Karpas-422 (cell line): ENCODE measurements around the gene AGPAT3. TPM values are rescaled to one million over a fixed set of nuclear protein-coding genes. Genes with fewer than 3 reads are reported as not detected.

ENCODE experiments used
- DNase-seq: peaks from one replicate; pipeline ENCODE4 v3.0.0-alpha.2; 2015
- H2AFZ ChIP-seq: fragments of 200-600 bp; sonication (generic); 2 replicates; pipeline ENCODE4 v1.6.1; 2014; ENCODE audit warnings: antibody characterized with exemption, low read length, mixed read lengths
- H3K27ac ChIP-seq: fragments of 200-600 bp; sonication (generic); 2 replicates; pipeline ENCODE4 v1.5.1; 2014; ENCODE audit warnings: mild to moderate bottlenecking, low read length, moderate library complexity
- H3K27me3 ChIP-seq: fragments of 200-600 bp; sonication (generic); 2 replicates; pipeline ENCODE4 v1.6.1; 2014; ENCODE audit warnings: low read length, mixed read lengths
- H3K36me3 ChIP-seq: fragments of 200-600 bp; sonication (generic); 2 replicates; pipeline ENCODE4 v1.6.1; 2014; ENCODE audit warnings: low read length, mixed read lengths; ENCODE audit not compliant: insufficient read depth
- H3K4me1 ChIP-seq: fragments of 200-600 bp; sonication (generic); 2 replicates; pipeline ENCODE4 v1.6.1; 2014; ENCODE audit warnings: mild to moderate bottlenecking, low read length, mixed read lengths
- H3K4me2 ChIP-seq: fragments of 200-600 bp; sonication (generic); 2 replicates; pipeline ENCODE4 v1.6.1; 2014; ENCODE audit warnings: low read length, low read depth, mild to moderate bottlenecking; ENCODE audit not compliant: poor library complexity, severe bottlenecking
- H3K4me3 ChIP-seq: fragments of 200-600 bp; sonication (generic); 2 replicates; pipeline ENCODE4 v1.5.1; 2014; ENCODE audit warnings: mild to moderate bottlenecking, antibody characterized with exemption, low read length, mixed read lengths
- H3K79me2 ChIP-seq: fragments of 200-600 bp; sonication (generic); 2 replicates; pipeline ENCODE4 v1.6.1; 2014; ENCODE audit warnings: mild to moderate bottlenecking, low read length, mixed read lengths
- H3K9ac ChIP-seq: fragments of 200-600 bp; sonication (generic); 2 replicates; pipeline ENCODE4 v1.6.0; 2014; ENCODE audit warnings: low read length
- H3K9me2 ChIP-seq: fragments of 200-600 bp; sonication (generic), shearing (Covaris generic); replicated peaks from 2 replicates; pipeline ENCODE4 v1.6.0; 2014; ENCODE audit warnings: mild to moderate bottlenecking, low read length, moderate library complexity; ENCODE audit not compliant: insufficient read depth
- H3K9me3 ChIP-seq: fragments of 300-700, 200-600 bp; sonication (generic); 2 replicates; pipeline ENCODE4 v1.6.1; 2014; ENCODE audit warnings: low read length, mixed read lengths
- H4K20me1 ChIP-seq: fragments of 200-600 bp; sonication (generic); 2 replicates; pipeline ENCODE4 v1.6.1; 2014; ENCODE audit warnings: mild to moderate bottlenecking, antibody characterized with exemption, low read length, low read depth; ENCODE audit not compliant: insufficient read depth
- total RNA-seq: library from RNA; depleted of rRNA; stranded (reverse); fragments of >200 nt; shearing (Covaris generic); gene quantifications from 2 replicates; pipeline ENCODE4 v1.2.3, GENCODE V29; 2014; ENCODE audit warnings: low replicate concordance

The AGPAT3 gene
- total RNA-seq, 1 experiment from 2014 or later = 29.0 TPM

GRCh38 chr21:44017601-44018000 lies 152.6 kb downstream of the AGPAT3 start:
- H3K4me3 ChIP-seq = no peak overlapping the region
- H3K9me3 ChIP-seq = no peaks in the 10 kb centered on the region
- no peak overlapping the region for H3K27ac ChIP-seq
- H3K79me2 ChIP-seq = peaks cover 100% of the 10 kb centered on the region
- H3K9me2 ChIP-seq = no peaks in the 10 kb centered on the region
- peaks cover 28% of the 10 kb centered on the region for H4K20me1 ChIP-seq
- peaks cover 24% of the 10 kb centered on the region for H3K4me1 ChIP-seq
- H3K36me3 ChIP-seq = no peaks in the 10 kb centered on the region
- DNase-seq = no peak
- no peak overlapping the region for H3K4me2 ChIP-seq
- no peak overlapping the region for H3K9ac ChIP-seq
- no peaks in the 10 kb centered on the region for H3K27me3 ChIP-seq
- no peak overlapping the region for H2AFZ ChIP-seq

GRCh38 chr21:44018127-44018526 lies 153.1 kb downstream of the AGPAT3 start:
- Histone ChIP-seq H3K4me2 (no peak overlapping the region), H3K9me2 (no peaks in the 10 kb centered on the region), H3K27me3 (no peaks in the 10 kb centered on the region), H3K79me2 (peaks cover 100% of the 10 kb centered on the region), H3K4me3 (no peak overlapping the region), H3K9ac (no peak overlapping the region), H4K20me1 (peaks cover 24% of the 10 kb centered on the region), H2AFZ (no peak overlapping the region), H3K9me3 (no peaks in the 10 kb centered on the region), H3K27ac (no peak overlapping the region), H3K36me3 (no peaks in the 10 kb centered on the region), H3K4me1 (peaks cover 23% of the 10 kb centered on the region)
- DNase-seq = no peak

GRCh38 chr21:44018813-44019567 lies 154.0 kb downstream of the AGPAT3 start:
- Histone ChIP-seq H3K36me3 (no peaks in the 10 kb centered on the region), H3K27ac (no peak overlapping the region), H3K4me2 (no peak overlapping the region), H3K27me3 (no peaks in the 10 kb centered on the region), H3K79me2 (peaks cover 100% of the 10 kb centered on the region), H4K20me1 (peaks cover 15% of the 10 kb centered on the region), H2AFZ (no peak overlapping the region), H3K9ac (no peak overlapping the region), H3K9me2 (no peaks in the 10 kb centered on the region), H3K4me1 (peaks cover 14% of the 10 kb centered on the region), H3K9me3 (no peaks in the 10 kb centered on the region), H3K4me3 (no peak overlapping the region)
- DNase-seq = no peak

- no peaks in the 10 kb centered on the region for H3K27me3 ChIP-seq
- no peak overlapping the region for H3K27ac ChIP-seq
- no peaks in the 10 kb centered on the region for H3K36me3 ChIP-seq
- DNase-seq = no peak
- no peak overlapping the region for H3K9ac ChIP-seq
- no peak overlapping the region for H3K4me2 ChIP-seq
- no peaks in the 10 kb centered on the region for H3K9me3 ChIP-seq
- H2AFZ ChIP-seq = no peak overlapping the region
- H3K79me2 ChIP-seq = peaks cover 100% of the 10 kb centered on the region
- H3K9me2 ChIP-seq = no peaks in the 10 kb centered on the region
- H3K4me1 ChIP-seq = peaks cover 8% of the 10 kb centered on the region
- peaks cover 11% of the 10 kb centered on the region; the same call in 1 of the 2 replicates for H4K20me1 ChIP-seq
- no peak overlapping the region for H3K4me3 ChIP-seq
Observed at GRCh38 chr21:44019568-44019958, 154.5 kb downstream of the AGPAT3 start.

DNA sequence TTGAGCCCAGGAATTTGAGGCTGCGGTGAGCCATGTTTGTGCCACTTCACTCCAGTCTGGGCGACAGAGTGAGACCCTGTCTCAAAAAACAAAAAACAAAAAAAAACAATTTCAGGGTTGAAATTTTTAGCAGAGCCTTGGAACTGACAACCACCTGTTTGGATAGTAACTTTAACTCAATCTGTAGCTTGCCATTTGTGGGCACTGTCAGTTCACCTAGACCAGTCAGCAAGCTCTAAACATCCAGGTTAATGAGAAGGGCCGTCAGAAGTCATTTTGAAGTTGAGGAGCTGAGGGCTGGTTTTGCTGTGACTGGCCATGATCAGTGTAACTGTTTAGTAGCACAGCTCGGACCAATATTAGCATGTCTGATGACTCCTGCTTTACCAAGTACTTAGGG lies 155.5 kb downstream of the AGPAT3 start:
- Histone ChIP-seq H3K4me1 (peaks cover 2% of the 10 kb centered on the region; the same call in 1 of the 2 replicates), H3K79me2 (peaks cover 100% of the 10 kb centered on the region), H2AFZ (no peak overlapping the region), H3K27ac (no peak overlapping the region), H3K4me3 (no peak overlapping the region), H3K27me3 (no peaks in the 10 kb centered on the region), H3K9me2 (no peaks in the 10 kb centered on the region), H3K4me2 (no peak overlapping the region), H4K20me1 (peaks cover 11% of the 10 kb centered on the region; the same call in 1 of the 2 replicates), H3K9ac (no peak overlapping the region), H3K36me3 (no peaks in the 10 kb centered on the region), H3K9me3 (no peaks in the 10 kb centered on the region)
- no peak for DNase-seq

- peaks cover 11% of the 10 kb centered on the region; the same call in 1 of the 2 replicates for H4K20me1 ChIP-seq
- H2AFZ ChIP-seq = no peak overlapping the region
- H3K9me3 ChIP-seq = no peaks in the 10 kb centered on the region
- no peaks in the 10 kb centered on the region for H3K27me3 ChIP-seq
- no peak overlapping the region for H3K4me3 ChIP-seq
- H3K79me2 ChIP-seq = peaks cover 100% of the 10 kb centered on the region
- no peak overlapping the region for H3K27ac ChIP-seq
- H3K9ac ChIP-seq = no peak overlapping the region
- no peaks in the 10 kb centered on the region for H3K36me3 ChIP-seq
- H3K4me1 ChIP-seq = no peaks in the 10 kb centered on the region
- H3K4me2 ChIP-seq = no peak overlapping the region
- DNase-seq = no peak
- H3K9me2 ChIP-seq = no peaks in the 10 kb centered on the region
Observed at GRCh38 chr21:44021064-44021463, 156.0 kb downstream of the AGPAT3 start.

GRCh38 chr21:44024257-44024656 lies 159.2 kb downstream of the AGPAT3 start:
- H3K4me2 ChIP-seq = no peak overlapping the region
- H3K4me3 ChIP-seq = no peak overlapping the region
- no peaks in the 10 kb centered on the region for H3K9me3 ChIP-seq
- no peaks in the 10 kb centered on the region for H3K36me3 ChIP-seq
- no peaks in the 10 kb centered on the region for H3K9me2 ChIP-seq
- H3K9ac ChIP-seq = no peak overlapping the region
- no peaks in the 10 kb centered on the region for H3K4me1 ChIP-seq
- H4K20me1 ChIP-seq = peaks cover 16% of the 10 kb centered on the region; the same call in 1 of the 2 replicates
- H3K27me3 ChIP-seq = no peaks in the 10 kb centered on the region
- DNase-seq = no peak
- H3K27ac ChIP-seq = no peak overlapping the region
- H3K79me2 ChIP-seq = peaks cover 100% of the 10 kb centered on the region
- no peak overlapping the region for H2AFZ ChIP-seq

DNA sequence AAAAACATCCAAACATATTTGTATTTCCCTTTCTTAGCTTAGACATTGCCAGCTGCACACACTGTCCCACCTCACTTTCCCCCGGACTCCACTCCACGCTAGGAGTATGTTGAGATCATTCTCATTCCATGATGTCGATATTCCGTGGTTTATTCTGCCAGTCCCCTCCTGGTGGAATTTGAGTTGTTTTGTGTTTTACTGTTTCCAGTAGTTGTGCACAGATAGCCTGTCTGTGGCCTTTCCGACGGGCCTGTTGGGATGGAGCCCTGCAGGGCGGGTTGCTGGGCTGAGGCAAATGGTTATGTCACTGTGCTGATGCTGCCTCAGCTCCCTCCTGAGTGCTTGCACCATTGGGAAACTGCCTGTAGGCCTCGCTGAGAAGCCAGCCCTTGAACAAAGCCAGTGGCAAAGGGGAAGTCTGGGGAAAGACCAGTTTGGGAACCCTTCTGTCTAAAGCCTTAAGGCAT lies 159.9 kb downstream of the AGPAT3 start:
- no peaks in the 10 kb centered on the region for H3K36me3 ChIP-seq
- no peak overlapping the region for H3K27ac ChIP-seq
- H3K4me2 ChIP-seq = no peak overlapping the region
- no peak overlapping the region for H3K4me3 ChIP-seq
- peaks cover 22% of the 10 kb centered on the region for H4K20me1 ChIP-seq
- no peaks in the 10 kb centered on the region for H3K4me1 ChIP-seq
- no peaks in the 10 kb centered on the region for H3K27me3 ChIP-seq
- no peak overlapping the region for H2AFZ ChIP-seq
- peaks cover 100% of the 10 kb centered on the region for H3K79me2 ChIP-seq
- no peaks in the 10 kb centered on the region for H3K9me3 ChIP-seq
- DNase-seq = no peak
- H3K9ac ChIP-seq = no peak overlapping the region
- H3K9me2 ChIP-seq = no peaks in the 10 kb centered on the region
